HEK293 (cell line): ENCODE results near the gene OR5B3.

Experiments
- CTCF ChIA-PET: fragments of 350-600 bp; formaldehyde crosslinking; extraction: SDS; loops from one replicate; lab custom pipeline; 2021; ENCODE audit warnings: antibody characterized with exemption; lab: Yijun Ruan, JAX
- POLR2A ChIA-PET: fragments of 300-600 bp; formaldehyde crosslinking; extraction: SDS; loops from one replicate; lab custom pipeline; 2020; ENCODE audit warnings: antibody characterized with exemption, inconsistent platforms; lab: Yijun Ruan, JAX
- H3K27ac ChIP-seq: fragments of 200-500 bp; sonication (Bioruptor generic); 2 replicates; pipeline ENCODE4 v1.5.1; 2014; ENCODE audit warnings: low read depth, low read length, control low read depth, inconsistent platforms; ENCODE audit errors: extremely low read depth
- H3K36me3 ChIP-seq, 2 experiments: fragments of 200-500 bp in 1 of 2; sonication (Bioruptor generic) in 1 of 2; 1 replicate in 1 of 2; 2 replicates in 1 of 2; pipeline ENCODE4 v1.5.1; 2014 to 2017; ENCODE audit warnings: inconsistent platforms in 2 of 2, low read length in 2 of 2; ENCODE audit not compliant: control insufficient read depth in 2 of 2, insufficient read depth in 1 of 2
- H3K4me1 ChIP-seq: fragments of 200-500 bp; sonication (Bioruptor generic); 2 replicates; pipeline ENCODE4 v1.5.1; 2014; ENCODE audit warnings: mild to moderate bottlenecking, low read length, inconsistent platforms; ENCODE audit not compliant: control insufficient read depth, insufficient read depth
- H3K4me3 ChIP-seq: 2 replicates; pipeline ENCODE4 v1.5.1; 2011; ENCODE audit warnings: low read depth, mild to moderate bottlenecking, control low read depth, low read length, moderate library complexity
- H3K9me3 ChIP-seq: fragments of 200-500 bp; sonication (Bioruptor generic); 2 replicates; pipeline ENCODE4 v1.5.1; 2014; ENCODE audit warnings: low read depth, low read length, inconsistent platforms; ENCODE audit not compliant: control insufficient read depth, insufficient read depth
- EGR2 ChIP-seq: fragments of 450-650 bp; formaldehyde crosslinking; IDR thresholded peaks from 2 replicates; pipeline ENCODE4 v1.5.1; 2016; ENCODE audit warnings: low read depth, missing biosample characterization, missing genetic modification characterization
- FEZF1 ChIP-seq: fragments of 450-650 bp; formaldehyde crosslinking; IDR thresholded peaks from 2 replicates; pipeline ENCODE4 v1.5.1; 2016; ENCODE audit warnings: missing biosample characterization, missing genetic modification characterization
- GLIS1 ChIP-seq: fragments of 450-650 bp; formaldehyde crosslinking; IDR thresholded peaks from 2 replicates; pipeline ENCODE4 v1.5.1; 2016; ENCODE audit warnings: missing biosample characterization, missing genetic modification characterization
- PBX3 ChIP-seq: sonication (generic); formaldehyde crosslinking; IDR thresholded peaks from 2 replicates; pipeline ENCODE4 v1.8.1; 2022; ENCODE audit warnings: mild to moderate bottlenecking, moderate library complexity, missing genetic modification reagents
- ZIC2 ChIP-seq: fragments of 450-650 bp; formaldehyde crosslinking; IDR thresholded peaks from 2 replicates; pipeline ENCODE4 v1.5.1; 2016; ENCODE audit warnings: missing biosample characterization, missing genetic modification characterization
- ZNF121 ChIP-seq: fragments of 450-650 bp; formaldehyde crosslinking; IDR thresholded peaks from 2 replicates; pipeline ENCODE4 v1.5.1; 2016; ENCODE audit warnings: missing biosample characterization, missing genetic modification characterization
- ZNF138 ChIP-seq: fragments of 450-650 bp; formaldehyde crosslinking; IDR thresholded peaks from 2 replicates; pipeline ENCODE4 v1.5.1; 2016; ENCODE audit warnings: missing biosample characterization, missing genetic modification characterization, borderline replicate concordance
- ZNF148 ChIP-seq: fragments of 450-650 bp; formaldehyde crosslinking; IDR thresholded peaks from 2 replicates; pipeline ENCODE4 v1.5.0; 2017; ENCODE audit warnings: missing biosample characterization, missing genetic modification characterization, borderline replicate concordance
- ZNF16 ChIP-seq: fragments of 450-650 bp; formaldehyde crosslinking; IDR thresholded peaks from 2 replicates; pipeline ENCODE4 v1.5.1; 2016; ENCODE audit warnings: low read depth, missing biosample characterization, missing genetic modification characterization
- ZNF26 ChIP-seq: fragments of 450-650 bp; formaldehyde crosslinking; IDR thresholded peaks from 2 replicates; pipeline ENCODE4 v1.5.1; 2016; ENCODE audit warnings: missing biosample characterization, missing genetic modification characterization
- ZNF350 ChIP-seq: fragments of 450-650 bp; formaldehyde crosslinking; IDR thresholded peaks from 2 replicates; pipeline ENCODE4 v1.5.0; 2017; ENCODE audit warnings: missing biosample characterization, mild to moderate bottlenecking, missing genetic modification characterization
- ZNF473 ChIP-seq: fragments of 450-650 bp; formaldehyde crosslinking; IDR thresholded peaks from 2 replicates; pipeline ENCODE4 v1.5.1; 2017; ENCODE audit warnings: missing biosample characterization, missing genetic modification characterization
- ZNF501 ChIP-seq: fragments of 450-650 bp; formaldehyde crosslinking; IDR thresholded peaks from 2 replicates; pipeline ENCODE4 v1.5.1; 2016; ENCODE audit warnings: missing biosample characterization, missing genetic modification characterization
- ZNF521 ChIP-seq: fragments of 450-650 bp; formaldehyde crosslinking; IDR thresholded peaks from 2 replicates; pipeline ENCODE4 v1.5.1; 2017; ENCODE audit warnings: missing biosample characterization, mild to moderate bottlenecking, missing genetic modification characterization
- ZNF843 ChIP-seq: fragments of 450-650 bp; formaldehyde crosslinking; IDR thresholded peaks from 2 replicates; pipeline ENCODE4 v1.5.1; 2016; ENCODE audit warnings: missing biosample characterization, missing genetic modification characterization
- ZSCAN4 ChIP-seq: fragments of 450-650 bp; formaldehyde crosslinking; IDR thresholded peaks from 2 replicates; pipeline ENCODE4 v1.5.1; 2017; ENCODE audit warnings: missing biosample characterization, missing genetic modification characterization

Gene OR5B3

GRCh38 chr11:58394195-58394594, 12.5 kb downstream of the OR5B3 start (continued):
- TF ChIP-seq ZNF138, result no peak

GRCh38 chr11:58392746-58393145, 13.9 kb downstream of the OR5B3 start:
- ChIA-PET POLR2A (no interaction called here), CTCF (interaction anchor here (0.7 kb wide), 1 partner anchor 531 kb away, joined by 3 read pairs; no protein-coding TSS in a partner anchor)
- Histone ChIP-seq H3K36me3 (no peaks in the 10 kb centered on the region), H3K4me3 (no peak overlapping the region), H3K9me3 (no peaks in the 10 kb centered on the region), H3K4me1 (no peaks in the 10 kb centered on the region), H3K27ac (no peak overlapping the region)
- TF ChIP-seq ZSCAN4 (tag by site-specific recombination) (no peak), ZNF121 (tag by site-specific recombination) (no peak), ZNF148 (tag by site-specific recombination) (no peak), PBX3 (CRISPR knock-in tag) (no peak), ZNF26 (tag by site-specific recombination) (no peak), FEZF1 (tag by site-specific recombination) (no peak), ZIC2 (tag by site-specific recombination) (no peak), ZNF473 (tag by site-specific recombination) (no peak), EGR2 (tag by site-specific recombination) (no peak), GLIS1 (tag by site-specific recombination) (no peak), ZNF501 (tag by site-specific recombination) (no peak)

GRCh38 chr11:58391879-58392278, 14.8 kb downstream of the OR5B3 start:
- H3K36me3 ChIP-seq, result no peaks in the 10 kb centered on the region
- H3K4me3 ChIP-seq, result no peak overlapping the region
- no peak overlapping the region for H3K27ac ChIP-seq
- no peaks in the 10 kb centered on the region for H3K9me3 ChIP-seq
- POLR2A ChIA-PET, result no interaction called here
- TF ChIP-seq ZNF16 (tag by site-specific recombination), result no peak
- no peak for TF ChIP-seq ZNF350 (tag by site-specific recombination)
- no peak for TF ChIP-seq ZNF843 (tag by site-specific recombination)
- no peak for TF ChIP-seq ZNF521 (tag by site-specific recombination)
- TF ChIP-seq, all 188 proteins: peak for 0
- CTCF ChIA-PET, result interaction anchor here (0.7 kb wide), 1 partner anchor 530 kb away, joined by 3 read pairs; no protein-coding TSS in a partner anchor
- no peaks in the 10 kb centered on the region for H3K4me1 ChIP-seq
